Type B pancreatic cell (in vitro differentiated cells): ENCODE results near the gene RBMS3. TPM values are rescaled to one million over a fixed set of nuclear protein-coding genes. Genes with fewer than 3 reads are reported as not detected.

ENCODE experiments used
- DNase-seq: peaks from one replicate; pipeline ENCODE4 v3.0.0; 2021; ENCODE audit warnings: mixed read lengths; ENCODE audit not compliant: unreplicated experiment; ENCODE audit errors: extremely low spot score
- H3K27ac Mint-ChIP-seq: 2 replicates; pipeline ENCODE4 v1.8.0; 2021; ENCODE audit warnings: mild to moderate bottlenecking, mixed read lengths
- H3K27me3 Mint-ChIP-seq: 2 replicates; pipeline ENCODE4 v1.8.0; 2021; ENCODE audit warnings: mixed read lengths
- H3K36me3 Mint-ChIP-seq: 2 replicates; pipeline ENCODE4 v1.8.0; 2021; ENCODE audit warnings: mixed read lengths
- H3K4me1 Mint-ChIP-seq: one replicate; pipeline ENCODE4 v1.8.0; 2021; ENCODE audit warnings: mixed read lengths; ENCODE audit not compliant: unreplicated experiment
- H3K4me3 Mint-ChIP-seq: 2 replicates; pipeline ENCODE4 v1.8.0; 2021; ENCODE audit warnings: mild to moderate bottlenecking, mixed read lengths
- H3K9me3 Mint-ChIP-seq: 2 replicates; pipeline ENCODE4 v1.8.0; 2021; ENCODE audit warnings: mixed read lengths
- total RNA-seq: library from RNA; stranded (reverse); gene quantifications from 2 replicates; pipeline ENCODE4 v1.2.1, GENCODE V29; 2021; ENCODE audit warnings: low replicate concordance
- TF ChIP-seq, protein P1 (sequence below): fragments of 200-600 bp; sonication (generic); conservative IDR thresholded peaks from 2 replicates; pipeline ENCODE4 v1.5.0; 2021; ENCODE audit warnings: antibody characterized with exemption, mild to moderate bottlenecking

Gene RBMS3
- total RNA-seq, 1 donor from 2014 or later: 36.6 TPM

DNA sequence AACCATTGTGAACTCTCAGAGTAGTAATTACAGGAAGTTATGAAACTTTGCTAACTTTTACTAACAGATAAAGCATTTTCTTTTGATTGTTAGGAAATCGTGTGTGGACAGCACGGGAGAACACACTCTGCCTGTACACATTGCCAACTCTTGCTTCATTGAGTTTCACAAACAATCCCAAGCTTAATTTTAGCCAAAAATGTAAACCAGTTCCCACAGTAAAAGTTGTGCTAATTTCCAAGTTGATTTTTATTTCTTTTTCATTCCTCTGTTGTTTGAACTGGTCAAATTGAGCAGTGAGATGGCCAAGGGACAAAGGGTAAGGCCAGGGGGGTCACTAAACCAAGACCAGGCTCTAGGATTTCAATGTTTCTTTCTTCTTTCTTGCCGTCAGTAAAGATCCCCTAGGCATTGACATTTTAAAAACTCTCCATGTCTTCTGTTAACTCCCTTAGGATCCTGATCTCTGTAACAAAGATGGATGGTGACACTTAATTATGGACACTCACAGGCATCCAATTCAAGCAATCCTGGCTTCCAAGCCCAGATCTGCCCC lies 414.9 kb downstream of the RBMS3 start:
- TF ChIP-seq, protein P1, sequence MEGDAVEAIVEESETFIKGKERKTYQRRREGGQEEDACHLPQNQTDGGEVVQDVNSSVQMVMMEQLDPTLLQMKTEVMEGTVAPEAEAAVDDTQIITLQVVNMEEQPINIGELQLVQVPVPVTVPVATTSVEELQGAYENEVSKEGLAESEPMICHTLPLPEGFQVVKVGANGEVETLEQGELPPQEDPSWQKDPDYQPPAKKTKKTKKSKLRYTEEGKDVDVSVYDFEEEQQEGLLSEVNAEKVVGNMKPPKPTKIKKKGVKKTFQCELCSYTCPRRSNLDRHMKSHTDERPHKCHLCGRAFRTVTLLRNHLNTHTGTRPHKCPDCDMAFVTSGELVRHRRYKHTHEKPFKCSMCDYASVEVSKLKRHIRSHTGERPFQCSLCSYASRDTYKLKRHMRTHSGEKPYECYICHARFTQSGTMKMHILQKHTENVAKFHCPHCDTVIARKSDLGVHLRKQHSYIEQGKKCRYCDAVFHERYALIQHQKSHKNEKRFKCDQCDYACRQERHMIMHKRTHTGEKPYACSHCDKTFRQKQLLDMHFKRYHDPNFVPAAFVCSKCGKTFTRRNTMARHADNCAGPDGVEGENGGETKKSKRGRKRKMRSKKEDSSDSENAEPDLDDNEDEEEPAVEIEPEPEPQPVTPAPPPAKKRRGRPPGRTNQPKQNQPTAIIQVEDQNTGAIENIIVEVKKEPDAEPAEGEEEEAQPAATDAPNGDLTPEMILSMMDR: no peak
- Mint-ChIP-seq H3K36me3 (peaks cover 11% of the 10 kb centered on the region), H3K27me3 (peaks cover 3% of the 10 kb centered on the region), H3K4me1 (peaks cover 43% of the 10 kb centered on the region), H3K27ac (peak overlapping the region; percentile 62), H3K4me3 (no peak overlapping the region), H3K9me3 (peaks cover 9% of the 10 kb centered on the region)
- no peak for DNase-seq

DNA sequence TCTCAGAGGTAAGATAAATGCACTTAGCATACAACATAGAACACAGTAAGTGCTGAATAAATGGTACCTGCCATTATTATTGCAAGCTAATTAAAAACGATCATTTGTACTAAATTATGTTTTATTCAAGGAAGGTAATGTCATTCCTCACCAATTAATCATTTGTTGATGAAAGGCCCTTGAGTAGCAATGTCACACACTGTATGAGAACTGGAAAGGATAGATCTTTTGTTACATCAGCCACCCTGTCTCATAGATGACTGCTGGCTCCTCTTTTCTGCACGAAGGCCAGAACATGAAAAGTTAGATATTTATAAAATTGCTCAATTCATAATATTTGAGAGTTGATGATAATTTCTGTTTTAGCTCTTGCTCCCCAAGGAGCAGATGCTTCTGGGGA lies 415.4 kb downstream of the RBMS3 start:
- Mint-ChIP-seq H3K4me1 (peaks cover 39% of the 10 kb centered on the region), H3K27ac (peak overlapping the region; percentile 62), H3K27me3 (peaks cover 3% of the 10 kb centered on the region), H3K36me3 (peaks cover 12% of the 10 kb centered on the region), H3K4me3 (no peak overlapping the region), H3K9me3 (peaks cover 10% of the 10 kb centered on the region)
- DNase-seq: no peak
- TF ChIP-seq, protein P1: no peak

DNA sequence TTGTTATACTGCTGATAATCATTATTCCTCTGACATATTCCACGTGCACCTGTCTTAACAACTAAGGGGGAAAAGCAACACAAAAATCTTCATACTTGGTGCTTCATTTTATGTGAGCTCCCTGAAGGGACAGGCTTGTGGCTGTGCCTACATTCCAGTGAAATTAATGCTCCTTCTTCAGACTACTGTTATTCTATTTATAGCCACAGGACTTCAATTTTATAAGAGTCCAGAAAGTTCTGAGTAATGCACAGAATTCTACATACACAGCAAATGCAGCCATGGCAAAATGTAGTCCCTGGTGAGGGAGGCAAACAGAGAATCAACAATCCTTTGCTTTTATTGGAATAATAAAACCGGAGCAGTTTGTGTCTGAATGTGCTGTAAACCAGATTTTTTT lies 417.1 kb downstream of the RBMS3 start:
- DNase-seq: no peak
- Mint-ChIP-seq H3K27me3 (peaks cover 3% of the 10 kb centered on the region), H3K27ac (peak overlapping the region; percentile 37), H3K4me3 (peak overlapping the region; percentile 48), H3K36me3 (peaks cover 16% of the 10 kb centered on the region), H3K4me1 (peaks cover 37% of the 10 kb centered on the region), H3K9me3 (peaks cover 12% of the 10 kb centered on the region)
- TF ChIP-seq, protein P1: no peak

DNA sequence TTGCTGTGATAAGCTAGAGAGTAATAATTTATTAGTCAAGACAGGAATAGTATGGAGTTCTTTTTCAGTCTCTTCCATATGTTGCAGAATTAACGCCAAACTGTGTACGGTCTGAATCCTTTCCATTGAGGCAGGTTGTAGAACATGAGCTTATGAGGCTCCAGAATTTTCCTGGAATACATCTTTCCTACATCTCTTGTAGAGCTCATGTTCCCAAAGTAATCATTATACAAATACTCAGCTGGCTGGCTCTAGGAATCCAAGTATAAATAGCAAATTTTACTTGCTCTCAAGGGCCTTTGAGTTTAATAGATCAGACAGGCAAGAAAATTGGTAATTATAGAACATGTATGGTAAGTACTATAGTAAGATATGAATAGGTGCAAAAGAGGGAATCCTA lies 419.4 kb downstream of the RBMS3 start:
- Mint-ChIP-seq H3K27me3 (peaks cover 3% of the 10 kb centered on the region), H3K27ac (no peak overlapping the region), H3K36me3 (peaks cover 23% of the 10 kb centered on the region), H3K4me3 (no peak overlapping the region), H3K4me1 (peaks cover 21% of the 10 kb centered on the region), H3K9me3 (peaks cover 16% of the 10 kb centered on the region)
- TF ChIP-seq, protein P1: no peak
- DNase-seq: no peak

DNA sequence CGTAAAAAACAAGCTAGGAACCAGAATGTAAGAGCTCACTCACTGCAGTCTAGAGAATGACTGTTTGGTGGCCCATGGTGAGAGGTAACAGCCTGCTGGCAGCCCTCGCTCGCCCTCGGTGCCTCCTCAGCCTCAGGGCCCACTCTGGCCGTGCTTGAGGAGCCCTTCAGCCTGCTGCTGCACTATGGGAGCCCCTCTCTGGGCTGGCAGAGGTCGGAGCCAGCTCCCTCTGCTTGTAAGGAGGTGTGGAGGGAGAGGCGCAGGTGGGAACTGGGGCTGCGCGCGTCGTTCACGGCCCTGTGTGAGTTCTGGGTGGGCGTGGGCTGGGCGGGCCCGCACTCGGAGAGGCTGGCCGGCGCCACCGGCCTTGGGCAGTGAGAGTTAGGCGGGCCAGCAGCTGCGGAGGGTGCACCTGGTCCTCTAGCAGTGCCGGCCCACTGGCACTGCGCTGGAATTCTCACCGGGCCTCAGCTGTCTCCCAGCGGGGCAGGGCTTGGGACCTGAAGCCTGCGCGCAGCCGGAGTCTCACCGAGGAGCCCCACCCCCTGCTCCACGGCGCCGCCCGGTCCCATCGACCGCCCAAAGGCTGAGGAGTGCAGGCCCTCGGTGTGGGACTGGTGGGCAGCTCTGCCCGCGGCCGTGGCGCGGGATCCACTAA lies 420.6 kb downstream of the RBMS3 start:
- TF ChIP-seq, protein P1: no peak
- DNase-seq: no peak
- H3K27me3 Mint-ChIP-seq: peaks cover 7% of the 10 kb centered on the region
- H3K36me3 Mint-ChIP-seq: peaks cover 23% of the 10 kb centered on the region
- no peak overlapping the region for H3K27ac Mint-ChIP-seq
- H3K4me1 Mint-ChIP-seq: peaks cover 9% of the 10 kb centered on the region
- peaks cover 16% of the 10 kb centered on the region for H3K9me3 Mint-ChIP-seq
- no peak overlapping the region for H3K4me3 Mint-ChIP-seq
